IMR-90 (cell line): ENCODE results near the gene ZDBF2. TPM values are rescaled to one million over a fixed set of nuclear protein-coding genes. Genes with fewer than 3 reads are reported as not detected.

Source experiments
- ATAC-seq: fragments of 200-7000 bp; cut with Tn5 transposase; 2 replicates; pipeline ENCODE4 v1.9.1; 2020; ENCODE audit warnings: low read depth, mild to moderate bottlenecking, moderate library complexity
- BruUV-seq: library from RNA; stranded (reverse); fragments of 400-500 nt; replicated peaks from 2 replicates; lab custom pipeline; 2021; lab: Mats Ljungman, UMichigan
- CTCF ChIA-PET: fragments of 300-600 bp; formaldehyde crosslinking; extraction: SDS; loops from one replicate; lab custom pipeline; 2021; ENCODE audit warnings: antibody characterized with exemption; lab: Yijun Ruan, JAX
- POLR2A ChIA-PET: fragments of 300-600 bp; sonication (Branson Sonifier 250); formaldehyde crosslinking; loops from one replicate; lab custom pipeline; 2022; ENCODE audit warnings: antibody characterized with exemption; ENCODE audit not compliant: unreplicated experiment; lab: Charles Lee
- DNase-seq: peaks from one replicate; pipeline ENCODE4 v3.0.0; 2013
- H2AFZ ChIP-seq: replicated peaks from 2 replicates; pipeline ENCODE3; 2013; ENCODE audit warnings: low read length, mild to moderate bottlenecking; ENCODE audit not compliant: poor library complexity
- H2AK5ac ChIP-seq: 2 replicates; pipeline ENCODE4 v1.6.1; 2013; ENCODE audit warnings: low read depth, low read length, inconsistent platforms
- H2AK9ac ChIP-seq: replicated peaks from 2 replicates; pipeline ENCODE3; 2013; ENCODE audit warnings: mild to moderate bottlenecking, low read depth, low read length, moderate library complexity; ENCODE audit not compliant: poor library complexity
- H2BK120ac ChIP-seq: 2 replicates; pipeline ENCODE4 v1.6.1; 2013; ENCODE audit warnings: low read depth, low read length, inconsistent platforms
- H2BK15ac ChIP-seq: 3 replicates; pipeline ENCODE4 v1.6.1; 2013; ENCODE audit warnings: low read depth, low read length, inconsistent platforms
- H2BK20ac ChIP-seq: 2 replicates; pipeline ENCODE4 v1.6.1; 2013; ENCODE audit warnings: low read depth, mild to moderate bottlenecking, inconsistent platforms, low read length, moderate library complexity
- H2BK5ac ChIP-seq: 2 replicates; pipeline ENCODE4 v1.6.1; 2013; ENCODE audit warnings: mild to moderate bottlenecking, low read depth, low read length, inconsistent platforms; ENCODE audit not compliant: poor library complexity, severe bottlenecking
- H3K14ac ChIP-seq: replicated peaks from 2 replicates; pipeline ENCODE4 v1.6.1; 2013; ENCODE audit warnings: low read depth, low read length, inconsistent platforms
- H3K18ac ChIP-seq: 2 replicates; pipeline ENCODE4 v1.6.1; 2013; ENCODE audit warnings: low read depth, low read length, control low read depth
- H3K23ac ChIP-seq: 2 replicates; pipeline ENCODE4 v1.6.1; 2013; ENCODE audit warnings: low read depth, low read length, inconsistent platforms
- H3K27ac ChIP-seq: 2 replicates; pipeline ENCODE4 v1.5.1; 2013; ENCODE audit warnings: mild to moderate bottlenecking, control low read depth, low read length; ENCODE audit not compliant: insufficient read depth
- H3K27me3 ChIP-seq: 2 replicates; pipeline ENCODE4 v1.6.1; 2013; ENCODE audit warnings: low read length; ENCODE audit not compliant: control insufficient read depth, insufficient read depth
- H3K36me3 ChIP-seq: 2 replicates; pipeline ENCODE4 v1.6.1; 2013; ENCODE audit warnings: low read length, mixed read lengths; ENCODE audit not compliant: control insufficient read depth, insufficient read depth
- H3K4ac ChIP-seq: 2 replicates; pipeline ENCODE4 v1.6.1; 2013; ENCODE audit warnings: low read depth, low read length, inconsistent platforms
- H3K4me1 ChIP-seq: 2 replicates; pipeline ENCODE4 v1.6.1; 2013; ENCODE audit warnings: low read length, mixed read lengths; ENCODE audit not compliant: control insufficient read depth, insufficient read depth
- H3K4me2 ChIP-seq: 2 replicates; pipeline ENCODE4 v1.6.1; 2013; ENCODE audit warnings: low read depth, mild to moderate bottlenecking, control low read depth, low read length, moderate library complexity
- H3K4me3 ChIP-seq: 2 replicates; pipeline ENCODE4 v1.5.1; 2013; ENCODE audit warnings: low read depth, mild to moderate bottlenecking, control low read depth, low read length, moderate library complexity; ENCODE audit not compliant: insufficient read depth
- H3K56ac ChIP-seq: 2 replicates; pipeline ENCODE4 v1.6.1; 2013; ENCODE audit warnings: low read length, inconsistent platforms; ENCODE audit not compliant: insufficient read depth; ENCODE audit errors: extremely low read depth
- H3K79me1 ChIP-seq, 2 experiments: 2 replicates each; pipeline ENCODE4 v1.6.1; 2013; ENCODE audit warnings: low read length in 2 of 2, inconsistent platforms in 1 of 2, low read depth in 1 of 2
- H3K9ac ChIP-seq: 2 replicates; pipeline ENCODE4 v1.6.1; 2013; ENCODE audit warnings: low read depth, low read length, control low read depth
- H3K9me1 ChIP-seq: 2 replicates; pipeline ENCODE4 v1.6.1; 2013; ENCODE audit warnings: low read length, inconsistent platforms; ENCODE audit not compliant: insufficient read depth
- H3K9me3 ChIP-seq: 2 replicates; pipeline ENCODE4 v1.6.1; 2013; ENCODE audit warnings: low read length; ENCODE audit not compliant: control insufficient read depth, insufficient read depth
- H4K20me1 ChIP-seq: 2 replicates; pipeline ENCODE4 v1.6.1; 2013; ENCODE audit warnings: low read length, inconsistent platforms; ENCODE audit not compliant: insufficient read depth
- H4K5ac ChIP-seq: 2 replicates; pipeline ENCODE4 v1.6.1; 2013; ENCODE audit warnings: mild to moderate bottlenecking, low read depth, low read length, control low read depth
- H4K8ac ChIP-seq, 2 experiments: 2 replicates each; pipeline ENCODE4 v1.6.1; 2013; ENCODE audit warnings: low read depth in 2 of 2, low read length in 2 of 2, control low read depth in 1 of 2, inconsistent platforms in 1 of 2
- H4K91ac ChIP-seq: 2 replicates; pipeline ENCODE4 v1.6.1; 2013; ENCODE audit warnings: low read depth, low read length, inconsistent platforms; ENCODE audit not compliant: insufficient read depth
- BHLHE40 ChIP-seq: fragments of 150-350 bp; IDR thresholded peaks from 2 replicates; pipeline ENCODE4 v1.6.1; 2016; ENCODE audit warnings: mild to moderate bottlenecking, low read depth, low read length
- CHD1 ChIP-seq: IDR thresholded peaks from 2 replicates; pipeline ENCODE4 v1.6.1; 2012; ENCODE audit warnings: low read depth, low read length, improper control_type of control experiment
- FOS ChIP-seq: fragments of 150-350 bp; IDR thresholded peaks from 2 replicates; pipeline ENCODE4 v1.6.1; 2016; ENCODE audit warnings: low read depth, low read length
- MAFK ChIP-seq: IDR thresholded peaks from 2 replicates; pipeline ENCODE4 v1.6.1; 2012; ENCODE audit warnings: low read depth, low read length, improper control_type of control experiment
- MAZ ChIP-seq: IDR thresholded peaks from 2 replicates; pipeline ENCODE4 v1.6.1; 2012; ENCODE audit warnings: low read depth, mild to moderate bottlenecking, low read length, improper control_type of control experiment, moderate library complexity, borderline replicate concordance
- NFE2L2 ChIP-seq: fragments of 150-350 bp; IDR thresholded peaks from 2 replicates; pipeline ENCODE4 v1.6.1; 2016; ENCODE audit warnings: low read depth, mild to moderate bottlenecking, low read length
- POLR2A ChIP-seq: IDR thresholded peaks from 2 replicates; pipeline ENCODE4 v1.6.1; 2012; ENCODE audit warnings: mild to moderate bottlenecking, low read depth, low read length
- RAD21 ChIP-seq: IDR thresholded peaks from 2 replicates; pipeline ENCODE4 v1.6.1; 2012; ENCODE audit warnings: low read length, improper control_type of control experiment
- RCOR1 ChIP-seq: IDR thresholded peaks from 2 replicates; pipeline ENCODE4 v1.6.1; 2012; ENCODE audit warnings: mild to moderate bottlenecking, low read length, improper control_type of control experiment; ENCODE audit not compliant: insufficient replicate concordance
- RFX5 ChIP-seq: IDR thresholded peaks from 2 replicates; pipeline ENCODE4 v1.8.0; 2012; ENCODE audit warnings: low read depth, mild to moderate bottlenecking, low read length, moderate library complexity
- SMC3 ChIP-seq: fragments of 150-350 bp; IDR thresholded peaks from 2 replicates; pipeline ENCODE4 v1.6.1; 2016; ENCODE audit warnings: low read depth, mild to moderate bottlenecking, antibody characterized with exemption, low read length, moderate library complexity
- WGBS, 2 experiments: methylation state at CpG; one replicate each; pipeline versions ENCODE4 v1.1.5 to v1.1.7; 2013; ENCODE audit warnings: missing lambda C conversion rate in 2 of 2; ENCODE audit not compliant: insufficient read length in 1 of 2; ENCODE audit errors: extremely low coverage in 2 of 2; 5-methylcytosine and 5-hydroxymethylcytosine counted together
- dilution Hi-C: fragments of 300-500 bp; cut with HindIII; formaldehyde crosslinking; loops from one replicate; pipeline ENCODE4 v1.14.3; 2018; ENCODE audit warnings: low sequenced_read_pairs; ENCODE audit not compliant: unreplicated experiment
- in situ Hi-C: fragments of 300-500 bp; cut with MboI; formaldehyde crosslinking; loops from 3 replicates; pipeline ENCODE4 v1.14.3; 2019; ENCODE audit warnings: low sequenced_read_pairs, inconsistent platforms, mixed read lengths
- intact Hi-C: fragments of 100-400 bp; cut with micrococcal nuclease; formaldehyde crosslinking; loops from 2 replicates; pipeline ENCODE4 v1.10.0; 2022
- polyA plus RNA-seq, 3 experiments: library from polyadenylated mRNA; depleted of rRNA; stranded (reverse); fragments of >200 nt; gene quantifications; 2 replicates each; pipeline ENCODE4 v1.2.3, GENCODE V29; 2012; ENCODE audit warnings: low replicate concordance in 1 of 3
- total RNA-seq: library from RNA; depleted of rRNA; stranded (reverse); fragments of >200 nt; gene quantifications from 2 replicates; pipeline ENCODE4 v1.2.3, GENCODE V29; 2012
- TF ChIP-seq, protein P1 (sequence below): conservative IDR thresholded peaks from 2 replicates; pipeline ENCODE4 v1.5.1; 2012; ENCODE audit warnings: mild to moderate bottlenecking, low read depth, low read length, improper control_type of control experiment
- TF ChIP-seq, protein P2 (sequence below): fragments of 150-350 bp; IDR thresholded peaks from 2 replicates; pipeline ENCODE4 v1.6.1; 2017; ENCODE audit warnings: mild to moderate bottlenecking, antibody characterized with exemption, low read length, low read depth
- TF ChIP-seq, protein P3 (sequence below): fragments of 150-350 bp; IDR thresholded peaks from 2 replicates; pipeline ENCODE4 v1.6.1; 2016; ENCODE audit warnings: low read depth, mild to moderate bottlenecking, low read length, moderate library complexity, borderline replicate concordance

The ZDBF2 gene
- total and polyA plus RNA-seq, 2 of the 4 experiments (the other 2 are of a cell fraction): 1.9 to 10.2 TPM

DNA sequence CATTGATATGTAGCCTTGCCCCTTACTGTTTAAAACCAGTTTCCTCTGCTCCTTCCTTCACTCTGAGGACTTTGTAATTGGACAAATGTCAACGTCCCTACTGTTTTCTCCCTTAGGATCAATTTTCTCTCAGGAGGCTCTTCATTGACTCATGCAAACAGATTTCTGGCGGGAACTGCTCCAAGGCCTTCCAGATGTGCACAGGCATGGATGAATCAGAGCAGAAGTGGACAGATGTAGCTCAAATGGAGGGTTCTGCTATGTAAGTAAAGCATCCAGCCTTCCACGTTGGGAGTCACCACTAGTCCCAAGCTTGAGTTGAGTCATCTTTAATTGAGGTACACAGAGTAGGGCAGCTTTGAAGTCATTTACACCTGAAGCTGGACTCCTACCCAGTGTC is 34.1 kb upstream of the ZDBF2 start:
- ATAC-seq: no peak

More for the DNA sequence above, 34.1 kb upstream of the ZDBF2 start:
- no peak overlapping the region for H3K4me3 ChIP-seq
- in situ Hi-C loops: no loop called here
- H2AK9ac ChIP-seq: no peak overlapping the region
- POLR2A ChIA-PET: no interaction called here
- intact Hi-C loops: no loop called here
- no peaks in the 10 kb centered on the region for H4K20me1 ChIP-seq
- TF ChIP-seq POLR2A (no peak), RAD21 (no peak), RCOR1 (no peak), FOS (no peak), BHLHE40 (no peak), MAFK (no peak), MAZ (no peak), CHD1 (no peak), RFX5 (no peak), NFE2L2 (no peak), SMC3 (no peak)
- TF ChIP-seq, protein P1, sequence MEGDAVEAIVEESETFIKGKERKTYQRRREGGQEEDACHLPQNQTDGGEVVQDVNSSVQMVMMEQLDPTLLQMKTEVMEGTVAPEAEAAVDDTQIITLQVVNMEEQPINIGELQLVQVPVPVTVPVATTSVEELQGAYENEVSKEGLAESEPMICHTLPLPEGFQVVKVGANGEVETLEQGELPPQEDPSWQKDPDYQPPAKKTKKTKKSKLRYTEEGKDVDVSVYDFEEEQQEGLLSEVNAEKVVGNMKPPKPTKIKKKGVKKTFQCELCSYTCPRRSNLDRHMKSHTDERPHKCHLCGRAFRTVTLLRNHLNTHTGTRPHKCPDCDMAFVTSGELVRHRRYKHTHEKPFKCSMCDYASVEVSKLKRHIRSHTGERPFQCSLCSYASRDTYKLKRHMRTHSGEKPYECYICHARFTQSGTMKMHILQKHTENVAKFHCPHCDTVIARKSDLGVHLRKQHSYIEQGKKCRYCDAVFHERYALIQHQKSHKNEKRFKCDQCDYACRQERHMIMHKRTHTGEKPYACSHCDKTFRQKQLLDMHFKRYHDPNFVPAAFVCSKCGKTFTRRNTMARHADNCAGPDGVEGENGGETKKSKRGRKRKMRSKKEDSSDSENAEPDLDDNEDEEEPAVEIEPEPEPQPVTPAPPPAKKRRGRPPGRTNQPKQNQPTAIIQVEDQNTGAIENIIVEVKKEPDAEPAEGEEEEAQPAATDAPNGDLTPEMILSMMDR: no peak
- TF ChIP-seq, protein P2, sequence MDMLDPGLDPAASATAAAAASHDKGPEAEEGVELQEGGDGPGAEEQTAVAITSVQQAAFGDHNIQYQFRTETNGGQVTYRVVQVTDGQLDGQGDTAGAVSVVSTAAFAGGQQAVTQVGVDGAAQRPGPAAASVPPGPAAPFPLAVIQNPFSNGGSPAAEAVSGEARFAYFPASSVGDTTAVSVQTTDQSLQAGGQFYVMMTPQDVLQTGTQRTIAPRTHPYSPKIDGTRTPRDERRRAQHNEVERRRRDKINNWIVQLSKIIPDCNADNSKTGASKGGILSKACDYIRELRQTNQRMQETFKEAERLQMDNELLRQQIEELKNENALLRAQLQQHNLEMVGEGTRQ: no peak
- TF ChIP-seq, protein P3, sequence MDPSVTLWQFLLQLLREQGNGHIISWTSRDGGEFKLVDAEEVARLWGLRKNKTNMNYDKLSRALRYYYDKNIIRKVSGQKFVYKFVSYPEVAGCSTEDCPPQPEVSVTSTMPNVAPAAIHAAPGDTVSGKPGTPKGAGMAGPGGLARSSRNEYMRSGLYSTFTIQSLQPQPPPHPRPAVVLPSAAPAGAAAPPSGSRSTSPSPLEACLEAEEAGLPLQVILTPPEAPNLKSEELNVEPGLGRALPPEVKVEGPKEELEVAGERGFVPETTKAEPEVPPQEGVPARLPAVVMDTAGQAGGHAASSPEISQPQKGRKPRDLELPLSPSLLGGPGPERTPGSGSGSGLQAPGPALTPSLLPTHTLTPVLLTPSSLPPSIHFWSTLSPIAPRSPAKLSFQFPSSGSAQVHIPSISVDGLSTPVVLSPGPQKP: no peak
- H3K4ac ChIP-seq: no peak overlapping the region
- no peak overlapping the region for H4K5ac ChIP-seq
- no peaks in the 10 kb centered on the region for H3K36me3 ChIP-seq
- H2AK5ac ChIP-seq: no peak overlapping the region
- no peaks in the 10 kb centered on the region for H3K9me1 ChIP-seq
- CTCF ChIA-PET: no interaction called here
- H4K8ac ChIP-seq: no peak overlapping the region
- no peak for DNase-seq
- H4K91ac ChIP-seq: no peak overlapping the region
- no peak overlapping the region for H2BK20ac ChIP-seq
- H2BK15ac ChIP-seq: no peak overlapping the region
- no peak overlapping the region for H2AFZ ChIP-seq
- H3K27me3 ChIP-seq: no peaks in the 10 kb centered on the region; the same call in none of the 2 replicates
- no peaks in the 10 kb centered on the region for H3K9me3 ChIP-seq
- no peak overlapping the region for H3K18ac ChIP-seq
- H3K23ac ChIP-seq: no peak overlapping the region
- H3K4me2 ChIP-seq: no peak overlapping the region
- no peak overlapping the region for H3K27ac ChIP-seq
- no peaks in the 10 kb centered on the region for H3K4me1 ChIP-seq
- no peak overlapping the region for H2BK5ac ChIP-seq
- no peak overlapping the region for H3K14ac ChIP-seq
- no TSS peak for BruUV-seq
- H3K9ac ChIP-seq: no peak overlapping the region
- H3K56ac ChIP-seq: no peak overlapping the region
- H3K79me1 ChIP-seq: no peaks in the 10 kb centered on the region
- H2BK120ac ChIP-seq: no peak overlapping the region
- dilution Hi-C loops: no loop called here
- no CpG with 5 or more reads among the region's 3 CpGs for WGBS, 2 experiments
